GM12873 (cell line): ENCODE results near the gene GFRA3.

Source experiments
- CTCF ChIP-seq: IDR thresholded peaks from 2 replicates; pipeline ENCODE4 v1.5.1; 2012; ENCODE audit warnings: low read depth, mild to moderate bottlenecking, moderate library complexity, low read length, control low read depth; ENCODE audit not compliant: insufficient read depth; ENCODE audit errors: missing control alignments

The GFRA3 gene

GRCh38 chr5:138271281-138271680 is 3.1 kb downstream of the GFRA3 start:
- TF ChIP-seq CTCF, result no peak

DNA sequence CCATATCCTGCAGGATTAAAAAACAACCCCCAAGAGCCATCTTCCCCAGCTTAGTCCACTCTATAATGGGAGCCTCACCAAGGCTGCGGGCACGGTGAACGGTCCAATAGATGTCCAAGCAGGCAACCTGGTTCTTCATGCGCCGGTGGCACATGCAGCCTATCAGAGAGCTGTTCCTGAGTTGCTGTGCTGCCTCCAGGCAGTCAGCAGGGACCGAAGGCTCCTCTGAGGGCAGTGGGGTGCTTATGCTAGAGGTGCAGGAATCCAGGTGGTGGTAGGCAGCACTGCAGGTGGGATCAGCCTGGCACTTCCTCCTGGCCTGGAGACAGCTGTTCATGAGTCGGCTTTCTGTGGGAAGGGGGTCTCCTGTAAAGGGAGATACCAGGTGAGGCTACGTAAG is 10.2 kb downstream of the GFRA3 start:
- no peak for TF ChIP-seq CTCF

GRCh38 chr5:138263581-138263980 is 10.8 kb downstream of the GFRA3 start:
- no peak for TF ChIP-seq CTCF

DNA sequence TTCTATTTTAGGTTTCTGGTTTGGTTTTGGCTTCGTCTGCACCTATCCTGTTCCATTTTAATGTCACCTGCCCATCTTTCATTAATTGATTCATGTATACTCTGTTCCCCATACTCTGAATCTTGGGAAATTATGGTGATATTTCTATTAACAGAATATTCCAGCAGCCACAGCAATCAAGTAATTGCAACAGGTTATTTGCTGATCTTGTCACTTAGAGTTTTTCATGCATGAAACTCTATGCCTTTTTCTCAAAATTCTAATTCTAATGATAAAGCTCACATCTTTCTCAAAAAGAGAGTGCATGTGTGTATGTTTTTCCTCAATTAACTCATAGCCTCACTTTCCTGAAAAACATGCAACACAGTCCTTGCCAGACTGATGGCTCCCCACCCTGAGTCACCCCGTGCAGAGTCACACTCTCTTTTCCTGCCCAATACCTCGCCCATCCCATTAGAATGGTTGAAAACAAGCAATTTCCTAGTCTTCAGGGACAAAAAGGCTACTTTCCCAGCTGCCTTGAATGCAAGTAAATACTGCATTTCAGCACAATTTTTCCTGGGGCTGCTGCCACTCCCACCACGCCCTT is 15.6 kb downstream of the GFRA3 start:
- no peak for TF ChIP-seq CTCF

DNA sequence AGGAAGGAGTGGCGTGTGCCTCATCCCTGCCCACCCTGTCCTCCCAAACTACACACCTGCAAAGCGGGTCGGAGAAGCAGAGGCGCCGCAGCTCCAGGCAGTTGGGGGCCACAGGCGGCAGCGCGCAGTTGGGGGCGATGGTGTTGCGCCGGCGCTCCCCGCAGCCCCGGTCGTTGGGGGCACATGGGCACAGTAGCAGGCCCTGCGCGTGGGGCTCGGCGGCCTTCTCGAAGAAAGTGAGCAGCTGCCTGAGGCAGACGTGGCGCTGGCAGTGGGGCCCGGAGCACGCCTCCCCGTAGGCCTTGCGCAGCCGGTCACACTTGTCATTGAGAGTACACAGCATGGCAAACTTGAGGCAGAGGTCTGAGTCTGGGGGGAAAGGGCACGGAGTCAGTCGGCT is 16.8 kb downstream of the GFRA3 start:
- no peak for TF ChIP-seq CTCF

DNA sequence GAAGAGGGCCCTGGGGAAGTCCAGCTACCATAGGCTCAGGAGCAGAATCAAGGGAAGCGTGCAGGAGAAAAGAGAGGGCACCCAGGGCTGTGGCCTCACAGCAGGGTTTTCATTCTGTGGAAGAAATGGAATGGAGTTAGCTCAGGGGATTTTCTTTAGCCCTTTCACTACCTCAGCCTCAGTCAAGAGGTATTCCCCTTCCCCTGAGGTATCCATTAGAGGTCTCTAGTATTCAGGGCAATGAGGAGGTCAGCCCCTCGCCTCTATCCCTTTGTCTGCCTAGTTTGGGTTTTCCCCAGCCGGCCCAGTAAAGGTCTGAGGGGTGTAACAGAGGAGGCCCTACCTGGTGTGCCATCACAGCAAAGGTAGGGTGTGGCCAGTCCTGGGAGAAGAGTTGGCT is 21.5 kb downstream of the GFRA3 start:
- TF ChIP-seq CTCF, result no peak

GRCh38 chr5:138246822-138247221 is 27.6 kb downstream of the GFRA3 start:
- TF ChIP-seq CTCF, result no peak
